ENCODE measurements around the gene RBM4B. TPM values are rescaled to one million over a fixed set of nuclear protein-coding genes. Genes with fewer than 3 reads are reported as not detected.

The RBM4B gene
- total and polyA plus RNA-seq, 4 donors: 7.1 to 13.8 (median 10.6) TPM

- DNase-seq (ENCODE audit: low spot score): no peak
- no peak overlapping the region for H3K4me3 ChIP-seq (ENCODE audit: low read depth in 1 of 3, low read length in 3 of 3)
- WGBS: 93% methylated on average over 9 of the region's 9 CpGs
- H3K36me3 ChIP-seq (ENCODE audit: control insufficient read depth in 4 of 4, insufficient read depth in 3 of 4, low read depth in 1 of 4, low read length in 3 of 4): peaks cover 18 to 74% (median 45%) of the 10 kb centered on the region in 4 donors
- TF ChIP-seq, protein P1, sequence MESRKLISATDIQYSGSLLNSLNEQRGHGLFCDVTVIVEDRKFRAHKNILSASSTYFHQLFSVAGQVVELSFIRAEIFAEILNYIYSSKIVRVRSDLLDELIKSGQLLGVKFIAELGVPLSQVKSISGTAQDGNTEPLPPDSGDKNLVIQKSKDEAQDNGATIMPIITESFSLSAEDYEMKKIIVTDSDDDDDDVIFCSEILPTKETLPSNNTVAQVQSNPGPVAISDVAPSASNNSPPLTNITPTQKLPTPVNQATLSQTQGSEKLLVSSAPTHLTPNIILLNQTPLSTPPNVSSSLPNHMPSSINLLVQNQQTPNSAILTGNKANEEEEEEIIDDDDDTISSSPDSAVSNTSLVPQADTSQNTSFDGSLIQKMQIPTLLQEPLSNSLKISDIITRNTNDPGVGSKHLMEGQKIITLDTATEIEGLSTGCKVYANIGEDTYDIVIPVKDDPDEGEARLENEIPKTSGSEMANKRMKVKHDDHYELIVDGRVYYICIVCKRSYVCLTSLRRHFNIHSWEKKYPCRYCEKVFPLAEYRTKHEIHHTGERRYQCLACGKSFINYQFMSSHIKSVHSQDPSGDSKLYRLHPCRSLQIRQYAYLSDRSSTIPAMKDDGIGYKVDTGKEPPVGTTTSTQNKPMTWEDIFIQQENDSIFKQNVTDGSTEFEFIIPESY (IDR thresholded peaks at IDR 0.05): no peak
- no peak for TF ChIP-seq HNF4G (IDR thresholded peaks at IDR 0.05)
- TF ChIP-seq RAD21 (IDR thresholded peaks at IDR 0.05): no peak
- TF ChIP-seq REST (IDR thresholded peaks at IDR 0.05): no peak
- TF ChIP-seq, protein P2, sequence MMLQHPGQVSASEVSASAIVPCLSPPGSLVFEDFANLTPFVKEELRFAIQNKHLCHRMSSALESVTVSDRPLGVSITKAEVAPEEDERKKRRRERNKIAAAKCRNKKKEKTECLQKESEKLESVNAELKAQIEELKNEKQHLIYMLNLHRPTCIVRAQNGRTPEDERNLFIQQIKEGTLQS (IDR thresholded peaks at IDR 0.05): no peak
- TF ChIP-seq, protein P3, sequence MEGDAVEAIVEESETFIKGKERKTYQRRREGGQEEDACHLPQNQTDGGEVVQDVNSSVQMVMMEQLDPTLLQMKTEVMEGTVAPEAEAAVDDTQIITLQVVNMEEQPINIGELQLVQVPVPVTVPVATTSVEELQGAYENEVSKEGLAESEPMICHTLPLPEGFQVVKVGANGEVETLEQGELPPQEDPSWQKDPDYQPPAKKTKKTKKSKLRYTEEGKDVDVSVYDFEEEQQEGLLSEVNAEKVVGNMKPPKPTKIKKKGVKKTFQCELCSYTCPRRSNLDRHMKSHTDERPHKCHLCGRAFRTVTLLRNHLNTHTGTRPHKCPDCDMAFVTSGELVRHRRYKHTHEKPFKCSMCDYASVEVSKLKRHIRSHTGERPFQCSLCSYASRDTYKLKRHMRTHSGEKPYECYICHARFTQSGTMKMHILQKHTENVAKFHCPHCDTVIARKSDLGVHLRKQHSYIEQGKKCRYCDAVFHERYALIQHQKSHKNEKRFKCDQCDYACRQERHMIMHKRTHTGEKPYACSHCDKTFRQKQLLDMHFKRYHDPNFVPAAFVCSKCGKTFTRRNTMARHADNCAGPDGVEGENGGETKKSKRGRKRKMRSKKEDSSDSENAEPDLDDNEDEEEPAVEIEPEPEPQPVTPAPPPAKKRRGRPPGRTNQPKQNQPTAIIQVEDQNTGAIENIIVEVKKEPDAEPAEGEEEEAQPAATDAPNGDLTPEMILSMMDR (IDR thresholded peaks at IDR 0.05; ENCODE audit: low read depth, low read length, missing input control): no peak
- no peak for TF ChIP-seq EGR1 (IDR thresholded peaks at IDR 0.05; ENCODE audit: low read depth in 2 of 2)
- TF ChIP-seq SP1 (IDR thresholded peaks at IDR 0.05): no peak
- no peak for TF ChIP-seq JUND (IDR thresholded peaks at IDR 0.05)
- no peak for TF ChIP-seq GABPA (IDR thresholded peaks at IDR 0.05 in 1 of 2, conservative IDR thresholded peaks at IDR 0.05 in 1 of 2)
- no peak for TF ChIP-seq FOXA1 (IDR thresholded peaks at IDR 0.05)
- no peak for TF ChIP-seq HNF4A (conservative IDR thresholded peaks at IDR 0.05)
- no peak for TF ChIP-seq RXRA (IDR thresholded peaks at IDR 0.05)
- no peak for TF ChIP-seq FOXA2 (IDR thresholded peaks at IDR 0.05)
- TF ChIP-seq TAF1 (conservative IDR thresholded peaks at IDR 0.05): no peak
- no peak for TF ChIP-seq NR2F2 (IDR thresholded peaks at IDR 0.05)
- TF ChIP-seq YY1 (IDR thresholded peaks at IDR 0.05): no peak
- no peak for TF ChIP-seq MAX (IDR thresholded peaks at IDR 0.05)
- H3K9ac ChIP-seq (ENCODE audit: low read depth in 1 of 2, low read length in 2 of 2): no peak overlapping the region
- no peak overlapping the region for H3K27ac ChIP-seq (ENCODE audit: low read depth in 1 of 2, low read length in 2 of 2)
- no peaks in the 10 kb centered on the region for H3K27me3 ChIP-seq (ENCODE audit: control insufficient read depth in 4 of 4, insufficient read depth in 4 of 4, low read length in 3 of 4)
- peaks cover 0 to 10% (median 3%) of the 10 kb centered on the region in 4 donors for H3K4me1 ChIP-seq (ENCODE audit: control insufficient read depth in 4 of 4, insufficient read depth in 4 of 4, low read length in 3 of 4)
- H3K9me3 ChIP-seq (ENCODE audit: control insufficient read depth in 4 of 4, low read length in 3 of 4): no peaks in the 10 kb centered on the region
These were observed 18.5 kb upstream of the RBM4B start for GRCh38 chr11:66696146-66696545.

All from liver (tissue), 9 donors.